Epithelial cell of esophagus (primary cell): Measurements from ENCODE around the gene CASP8.

Experiments
- DNase-seq: peaks from one replicate; pipeline ENCODE4 v3.0.0; 2010; ENCODE audit warnings: low read depth
- H3K4me3 ChIP-seq: 2 replicates; pipeline ENCODE4 v1.5.1; 2011; ENCODE audit warnings: mild to moderate bottlenecking, low read length, control low read depth
- TF ChIP-seq, protein P1 (sequence below): IDR thresholded peaks from 2 replicates; pipeline ENCODE4 v1.5.1; 2011; ENCODE audit warnings: low read depth, mild to moderate bottlenecking, low read length, control low read depth, inconsistent platforms; ENCODE audit not compliant: insufficient read depth; ENCODE audit errors: missing control alignments

The CASP8 gene

DNA sequence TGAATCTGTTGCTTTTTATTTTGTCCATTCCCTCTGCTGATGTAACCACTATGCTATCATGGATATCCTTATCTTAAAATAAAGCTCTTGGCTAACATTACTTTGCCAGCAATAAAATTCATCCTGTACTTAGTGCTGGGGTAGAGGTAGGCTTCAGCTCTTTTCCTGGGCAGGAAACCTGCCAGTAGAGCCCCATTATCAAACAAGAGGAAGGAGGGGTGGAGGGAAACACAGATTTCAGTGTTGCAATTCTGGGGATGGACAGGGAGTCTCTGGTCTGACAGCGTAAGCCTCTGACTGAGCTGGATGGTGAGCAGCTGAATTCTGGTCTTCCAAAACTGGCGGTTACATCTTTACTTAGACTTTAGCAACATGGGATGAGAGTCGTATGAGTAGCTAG lies 47.5 kb downstream of the CASP8 start:
- TF ChIP-seq, protein P1, sequence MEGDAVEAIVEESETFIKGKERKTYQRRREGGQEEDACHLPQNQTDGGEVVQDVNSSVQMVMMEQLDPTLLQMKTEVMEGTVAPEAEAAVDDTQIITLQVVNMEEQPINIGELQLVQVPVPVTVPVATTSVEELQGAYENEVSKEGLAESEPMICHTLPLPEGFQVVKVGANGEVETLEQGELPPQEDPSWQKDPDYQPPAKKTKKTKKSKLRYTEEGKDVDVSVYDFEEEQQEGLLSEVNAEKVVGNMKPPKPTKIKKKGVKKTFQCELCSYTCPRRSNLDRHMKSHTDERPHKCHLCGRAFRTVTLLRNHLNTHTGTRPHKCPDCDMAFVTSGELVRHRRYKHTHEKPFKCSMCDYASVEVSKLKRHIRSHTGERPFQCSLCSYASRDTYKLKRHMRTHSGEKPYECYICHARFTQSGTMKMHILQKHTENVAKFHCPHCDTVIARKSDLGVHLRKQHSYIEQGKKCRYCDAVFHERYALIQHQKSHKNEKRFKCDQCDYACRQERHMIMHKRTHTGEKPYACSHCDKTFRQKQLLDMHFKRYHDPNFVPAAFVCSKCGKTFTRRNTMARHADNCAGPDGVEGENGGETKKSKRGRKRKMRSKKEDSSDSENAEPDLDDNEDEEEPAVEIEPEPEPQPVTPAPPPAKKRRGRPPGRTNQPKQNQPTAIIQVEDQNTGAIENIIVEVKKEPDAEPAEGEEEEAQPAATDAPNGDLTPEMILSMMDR = no peak

DNA sequence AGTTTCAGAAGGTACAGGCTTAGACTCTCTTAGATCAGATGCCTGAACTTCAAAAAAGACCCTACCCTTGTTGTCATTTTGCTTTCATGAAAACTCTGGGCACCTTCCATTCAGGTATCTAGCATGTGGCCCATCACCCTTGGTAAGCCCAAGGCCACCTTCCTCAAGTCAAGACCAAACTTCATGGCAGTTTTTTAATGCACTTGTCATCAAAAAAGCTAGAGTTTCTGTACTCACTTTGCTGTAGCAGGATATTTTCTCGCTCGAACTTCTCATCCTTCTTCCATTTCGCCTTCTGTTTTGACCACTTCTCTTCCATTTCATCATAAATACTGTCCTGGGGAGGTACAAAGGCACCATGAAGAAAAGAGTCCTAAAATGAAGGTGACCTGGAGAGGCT lies 48.6 kb downstream of the CASP8 start:
- no peak overlapping the region for H3K4me3 ChIP-seq
- no peak for DNase-seq
- TF ChIP-seq, protein P1 = no peak

More for the DNA sequence above, 47.5 kb downstream of the CASP8 start:
- H3K4me3 ChIP-seq = no peak overlapping the region
- DNase-seq = no peak

DNA sequence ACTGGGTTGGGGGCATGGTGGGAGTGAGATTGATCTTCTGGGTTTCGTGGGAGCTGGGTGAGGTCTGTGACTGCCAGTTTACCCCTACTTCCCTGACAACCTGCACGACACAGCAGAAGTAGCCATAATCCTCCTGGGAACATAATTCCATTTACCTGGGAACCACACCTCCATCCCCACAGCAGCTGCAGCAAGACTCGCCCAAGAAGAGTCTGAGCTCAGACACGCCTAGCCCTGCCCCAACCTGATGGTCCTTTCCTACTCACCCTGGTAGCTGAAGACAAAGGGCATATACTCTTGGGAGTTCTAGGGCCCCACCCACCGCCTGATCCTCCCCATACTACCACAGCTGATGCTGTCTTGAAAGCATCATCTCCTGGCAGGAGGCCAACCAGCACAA lies 53.0 kb downstream of the CASP8 start:
- H3K4me3 ChIP-seq = no peak overlapping the region
- TF ChIP-seq, protein P1 = no peak
- peak; percentile 67 for DNase-seq

DNA sequence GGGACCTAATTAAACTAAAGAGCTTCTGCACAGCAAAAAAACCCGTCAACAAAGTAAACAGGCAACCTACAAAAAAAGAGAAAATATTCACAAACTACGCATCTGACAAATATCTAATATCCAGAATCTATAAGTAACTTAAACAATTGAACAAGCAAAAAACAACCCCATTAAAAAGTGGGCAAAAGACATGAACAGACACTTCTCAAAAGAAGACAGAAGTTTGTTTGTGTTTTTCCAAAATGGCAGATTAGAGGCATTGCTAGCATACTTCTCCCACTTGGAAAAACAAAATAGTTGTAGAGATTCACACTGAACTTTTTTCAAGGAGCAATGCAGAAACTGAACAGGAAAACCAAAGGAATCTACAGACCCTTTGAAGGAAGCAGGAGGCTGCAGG lies 59.2 kb downstream of the CASP8 start:
- no peak overlapping the region for H3K4me3 ChIP-seq
- no peak for DNase-seq
- TF ChIP-seq, protein P1 = no peak

DNA sequence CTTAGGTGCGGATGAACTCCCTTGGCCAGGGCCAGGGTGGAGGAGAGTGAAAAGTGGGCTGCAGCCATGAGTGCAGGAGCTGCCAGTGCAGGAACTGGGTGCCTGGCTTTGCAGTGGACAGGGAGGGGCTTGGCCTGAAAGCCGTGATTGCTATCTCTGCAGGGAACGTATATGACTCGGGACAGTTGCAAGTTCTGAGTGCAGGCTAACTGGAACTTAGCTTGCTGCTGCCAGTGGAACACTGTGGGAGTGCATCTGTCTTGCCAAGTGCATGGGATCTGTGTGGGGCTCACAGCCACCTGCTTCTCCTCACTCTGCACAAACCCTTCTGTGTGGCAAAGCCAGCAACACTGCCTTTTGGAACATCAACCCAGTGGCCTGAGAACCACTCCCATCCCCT lies 59.9 kb downstream of the CASP8 start:
- H3K4me3 ChIP-seq = no peak overlapping the region
- TF ChIP-seq, protein P1 = no peak
- DNase-seq = no peak

DNA sequence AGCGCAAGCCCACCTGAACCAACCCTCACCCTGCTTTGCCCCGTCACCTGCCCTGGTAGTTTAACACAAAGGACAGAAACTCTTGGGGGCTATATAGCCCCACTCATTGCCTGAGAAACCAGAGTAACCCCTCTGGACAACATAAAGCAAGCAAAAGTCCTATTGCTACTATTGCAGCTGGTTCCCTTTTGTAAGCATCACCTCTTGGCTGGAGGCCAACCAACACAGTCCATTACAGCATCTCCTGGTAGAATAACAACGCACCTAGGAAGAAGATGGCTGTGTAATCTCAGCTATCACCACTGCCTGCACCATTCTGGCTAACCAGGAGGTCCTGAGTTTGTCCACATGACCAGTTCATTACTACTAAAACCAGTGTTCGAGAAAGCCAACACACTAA lies 60.4 kb downstream of the CASP8 start:
- DNase-seq = no peak
- no peak overlapping the region for H3K4me3 ChIP-seq

DNA sequence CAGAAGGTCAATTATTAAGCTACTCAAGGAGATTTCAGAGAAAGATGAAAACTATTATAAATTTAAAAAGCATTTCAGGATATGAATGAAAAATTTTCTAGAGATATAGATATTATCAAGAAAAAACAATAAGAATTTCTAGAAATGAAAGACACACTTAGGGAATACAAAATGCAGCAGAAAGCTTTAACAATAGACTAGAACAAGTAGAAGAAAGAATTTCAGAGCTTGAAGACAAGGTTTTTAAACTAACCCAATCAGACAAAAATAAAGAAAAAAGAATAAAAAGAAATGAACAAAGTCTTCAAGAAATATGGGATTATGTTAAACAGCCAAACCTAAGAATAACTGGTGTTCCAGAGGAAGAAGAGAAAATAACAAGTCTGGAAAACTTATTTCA lies 62.4 kb downstream of the CASP8 start:
- DNase-seq = no peak
- no peak overlapping the region for H3K4me3 ChIP-seq
- TF ChIP-seq, protein P1 = no peak

More for the DNA sequence above, 60.4 kb downstream of the CASP8 start:
- TF ChIP-seq, protein P1 = no peak
